Stimulated activated CD8-positive, alpha-beta memory T cell treated with anti-CD3 and anti-CD28 coated beads, Interleukin-7, amount 100 ng/mL, for 4 hours (primary cell): ENCODE data around the gene NEK8.
A peak's percentile ranks its signal among the peaks of the same experiment; 100 is the strongest.
"Not testable (repeated sequence)": the region's sequence is repeated elsewhere in the genome, so short reads cannot be mapped to it uniquely, and the experiment has no call there.

Experiments used
- DNase-seq, 2 donors: peaks; one replicate each; pipeline ENCODE4 v3.0.0-alpha.2; 2020; ENCODE audit warnings: low read depth in 2 of 2

NEK8 gene

DNA sequence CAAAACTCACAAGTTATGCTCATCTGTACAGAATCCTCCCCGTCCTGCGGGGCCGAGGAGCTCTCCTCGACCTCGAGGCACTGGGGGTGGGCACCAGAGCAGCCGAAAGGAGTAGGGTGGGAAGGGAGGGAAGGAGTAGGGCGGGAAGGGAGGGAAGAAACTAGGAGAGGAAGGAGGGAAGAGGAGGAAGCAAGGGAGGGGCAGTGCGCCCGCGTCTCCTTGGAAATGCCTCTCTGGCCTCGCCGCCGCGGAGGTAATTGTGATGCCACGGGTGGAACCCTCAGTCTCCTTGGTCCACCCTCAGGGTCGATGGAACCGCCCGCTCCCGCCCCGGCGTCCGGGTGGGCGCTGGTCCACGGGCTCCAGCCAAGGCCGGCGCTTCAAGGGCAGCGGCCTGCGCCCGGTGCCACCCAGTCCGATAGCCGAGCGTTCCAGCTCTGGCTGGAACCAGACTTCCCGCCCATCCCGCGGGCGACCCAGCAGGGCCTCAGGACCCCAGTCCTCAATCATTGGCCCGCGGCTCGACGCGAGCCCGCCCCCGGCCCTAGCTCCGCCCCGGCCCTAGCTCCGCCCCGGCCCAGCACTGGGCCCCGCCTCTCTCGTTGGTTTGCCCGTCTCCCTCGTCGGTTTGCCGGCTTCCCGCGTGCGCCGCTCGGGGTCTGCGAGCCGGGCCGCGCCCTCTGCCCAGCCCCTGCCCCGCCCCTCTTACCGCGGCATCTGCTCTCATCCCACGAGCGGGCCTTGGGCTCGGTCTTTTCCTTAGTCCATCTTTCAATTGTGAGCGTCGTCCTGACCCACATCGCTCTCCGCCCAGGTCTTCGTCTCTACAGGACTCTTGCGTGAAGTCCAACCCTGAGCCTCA lies 17.5 kb upstream of the NEK8 start:
- DNase-seq, result peak; percentile 76 to 81

DNA sequence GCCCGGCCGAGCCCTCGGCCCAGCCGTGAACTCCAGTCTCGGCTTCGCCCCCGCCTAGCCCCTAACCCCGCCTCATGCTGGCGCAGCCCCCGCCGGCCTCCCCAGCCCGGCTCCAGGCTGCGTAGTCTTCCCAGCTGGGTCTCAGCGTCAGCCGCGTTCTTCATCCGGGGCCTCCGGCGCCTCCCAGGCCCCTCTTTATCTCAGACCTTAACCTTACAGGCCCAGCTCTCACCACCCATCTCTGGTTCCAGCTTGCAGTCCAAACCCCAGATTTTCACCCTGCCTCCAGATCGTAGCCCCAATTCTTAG lies 16.9 kb upstream of the NEK8 start, which contains the start of gene PROCA1:
Gene PROCA1 (minus strand): TSS at position 166 of the 309 bp plus-strand sequence. CDS start 228 bp downstream, outside the sequence.
- DNase-seq, result no peak

DNA sequence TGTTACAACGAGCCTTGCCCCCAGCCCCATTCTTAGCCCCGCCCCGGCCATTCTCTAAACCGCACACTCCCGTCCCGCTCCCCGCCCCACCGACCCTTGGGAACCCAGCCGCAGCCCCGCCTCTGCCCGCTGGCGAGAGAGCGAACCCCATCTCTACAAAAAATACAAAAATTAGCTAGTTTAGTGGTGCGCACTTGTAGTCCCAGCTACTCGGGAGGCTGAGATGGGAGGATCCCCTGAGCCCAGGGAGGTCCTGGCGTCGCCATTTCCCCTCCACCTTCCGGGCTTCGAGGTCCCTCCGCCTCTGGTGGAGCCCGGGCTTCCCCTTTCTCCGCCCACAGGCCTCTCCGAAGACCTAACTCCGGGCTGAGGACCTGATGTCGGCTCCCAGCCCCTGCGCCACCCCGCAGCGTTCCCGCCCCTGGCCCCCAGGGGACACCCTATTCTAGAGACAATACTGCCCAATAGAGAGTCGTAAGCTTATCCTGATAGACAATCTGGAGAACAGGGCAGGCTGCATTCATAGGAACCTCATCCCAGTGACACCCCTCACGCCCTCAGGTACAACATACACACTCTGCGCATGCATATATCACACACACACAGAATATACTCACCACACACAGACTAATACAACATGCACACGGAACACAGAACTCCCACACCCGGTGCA lies 16.4 kb upstream of the NEK8 start:
- peak in 1 of 2 donors; percentile 58 for DNase-seq

DNA sequence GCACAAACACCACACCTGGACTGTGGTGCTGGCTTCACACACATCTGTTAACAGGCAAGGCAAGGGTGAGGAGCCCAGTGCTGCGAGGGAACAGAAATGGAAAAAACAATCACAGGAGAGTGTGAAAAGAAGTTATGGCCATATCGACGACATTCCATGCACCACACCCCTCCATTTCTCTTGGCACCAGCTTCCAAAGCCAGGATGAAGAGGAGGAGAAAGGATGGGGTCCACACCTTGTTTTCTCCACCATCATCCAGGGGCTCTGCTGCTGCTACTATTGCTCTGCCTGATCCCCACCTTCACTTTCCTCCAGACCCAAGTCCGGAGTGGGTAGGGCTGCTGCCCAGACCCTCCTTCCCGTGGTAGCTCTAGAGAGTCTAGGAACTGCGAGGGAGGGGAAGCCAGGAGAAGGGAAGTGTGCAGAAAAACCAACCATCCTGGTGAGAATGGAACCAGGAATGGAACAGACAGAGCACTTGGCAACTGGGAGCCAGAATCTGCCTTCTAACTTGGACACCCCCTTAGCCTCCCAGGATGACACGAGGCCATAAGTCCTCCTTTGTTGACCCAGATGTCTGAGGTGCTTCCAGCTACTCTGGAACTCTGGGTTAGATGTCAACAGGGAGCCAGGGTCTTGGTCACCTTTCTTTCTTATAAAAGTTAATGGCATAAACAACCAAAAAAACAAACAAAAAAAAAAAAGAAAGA lies 15.7 kb upstream of the NEK8 start:
- no peak for DNase-seq

DNA sequence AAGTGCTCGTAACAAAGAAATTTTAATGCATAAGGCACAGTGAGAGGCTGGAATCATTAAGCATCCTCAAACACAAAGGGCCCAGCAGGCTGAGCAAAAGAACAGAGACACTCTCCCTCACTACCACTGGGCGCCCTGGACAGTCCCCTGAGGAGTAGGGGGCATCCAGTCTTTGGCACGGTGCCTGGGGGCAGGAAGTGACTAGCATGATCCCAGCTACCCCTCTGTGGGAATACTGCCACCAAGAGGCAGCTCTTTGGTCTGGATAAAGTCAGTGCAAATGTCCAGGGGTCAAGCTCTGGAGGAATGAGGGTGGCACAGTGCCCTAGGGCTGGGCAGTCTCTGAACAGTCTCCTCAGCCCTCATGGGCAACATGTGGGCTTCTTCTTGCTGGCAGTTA lies 14.3 kb upstream of the NEK8 start:
- DNase-seq, result no peak

DNA sequence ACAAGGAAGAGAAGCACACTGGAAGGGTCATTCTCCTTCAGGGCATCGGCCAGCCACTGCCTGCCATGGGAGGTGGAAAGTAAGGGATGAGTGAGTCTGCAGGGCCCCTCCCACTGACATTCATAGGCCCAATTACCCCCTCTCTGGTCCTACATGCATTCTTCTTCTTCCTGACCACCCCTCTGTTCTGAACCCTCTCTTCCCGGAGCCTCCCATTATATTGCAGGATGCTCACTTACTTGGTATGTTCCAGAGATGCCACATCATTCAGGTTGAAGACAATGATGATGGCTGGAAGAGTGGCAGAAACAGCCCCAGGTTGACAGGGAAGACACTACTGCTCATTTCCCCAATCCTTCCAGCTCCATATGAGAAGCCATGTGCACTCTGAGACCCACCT lies 13.4 kb upstream of the NEK8 start:
- no peak for DNase-seq

DNA sequence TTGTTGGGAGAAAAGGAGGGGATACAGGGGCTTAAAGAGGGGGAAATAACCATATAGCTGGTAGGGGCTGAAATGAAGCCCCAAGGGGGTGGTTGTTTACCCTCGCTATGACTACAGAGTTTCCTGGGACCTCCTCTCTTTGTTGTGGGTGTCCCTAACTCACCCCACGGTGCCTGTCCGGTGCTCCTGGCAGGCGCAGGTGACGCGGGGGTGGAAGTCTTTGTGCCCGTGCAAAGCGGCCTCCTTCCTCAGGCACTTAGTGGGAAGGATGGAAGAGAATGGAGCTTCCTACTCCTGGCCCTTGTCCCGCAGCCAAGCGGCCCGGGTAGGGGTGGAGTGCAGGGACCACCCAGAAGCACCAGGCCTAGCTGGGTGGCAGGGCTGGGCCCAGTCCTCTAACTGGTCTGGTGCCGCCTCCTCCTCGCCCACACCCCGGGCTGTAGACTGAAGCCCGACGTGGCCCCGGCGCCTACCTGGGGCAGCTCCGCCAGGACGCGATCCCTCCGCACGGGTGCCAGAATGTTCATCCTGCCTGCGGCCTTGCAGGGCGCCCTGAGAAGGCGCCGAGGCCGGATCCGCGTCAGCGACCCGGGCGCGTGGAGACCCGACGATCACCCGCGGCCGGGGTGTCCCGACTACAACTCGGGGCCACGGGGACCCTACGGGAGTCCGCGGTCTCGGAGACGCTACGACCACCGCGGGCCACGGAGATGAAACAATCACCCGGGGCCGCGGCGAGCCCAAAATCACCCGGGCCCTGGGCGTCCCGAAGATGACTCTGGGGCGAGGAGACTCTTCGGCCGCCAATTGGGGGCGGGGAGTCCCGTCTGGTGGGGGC lies 11.6 kb upstream of the NEK8 start:
- no peak for DNase-seq

DNA sequence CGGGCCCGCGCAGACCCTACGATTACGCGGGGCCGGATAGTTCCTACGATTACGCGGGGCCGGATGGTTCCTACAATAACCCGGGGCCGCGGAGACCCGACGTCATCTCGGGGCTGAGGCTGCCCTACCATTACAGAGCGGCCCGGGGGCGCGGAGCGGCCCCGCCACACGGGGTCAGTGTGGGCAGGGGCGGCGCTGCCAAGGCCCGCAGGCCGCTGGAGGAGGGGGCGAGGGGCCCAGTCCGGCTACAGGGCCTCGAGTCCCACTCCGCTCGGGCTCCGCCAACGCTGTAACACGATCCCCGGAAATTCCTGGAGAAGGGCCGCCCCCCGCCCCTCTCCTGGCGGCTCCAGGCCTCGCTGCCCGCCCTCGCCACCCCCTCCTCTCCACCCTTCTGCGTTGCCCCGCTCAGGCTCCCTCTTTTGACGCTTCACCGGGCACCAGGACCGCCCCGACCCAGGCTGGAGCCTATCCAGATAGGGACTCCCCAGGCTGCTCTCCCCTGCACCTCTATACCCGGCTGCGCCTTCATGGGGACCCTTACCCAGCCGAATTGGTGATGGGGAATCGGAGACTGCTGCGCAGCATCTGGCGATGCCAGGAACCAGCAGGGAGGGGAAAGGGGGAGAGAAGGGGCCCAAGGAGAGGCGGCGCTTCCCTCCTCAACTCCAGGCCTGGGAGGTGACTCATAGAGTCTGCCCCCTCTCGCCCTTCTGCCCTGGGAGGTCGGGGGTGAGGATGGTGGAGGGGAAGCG lies 10.8 kb upstream of the NEK8 start, which contains the start of gene RAB34:
Gene RAB34 (minus strand): TSS at position 291 of the 755 bp plus-strand sequence. CDS start 602 bp downstream, outside the sequence.
- no peak for DNase-seq

DNA sequence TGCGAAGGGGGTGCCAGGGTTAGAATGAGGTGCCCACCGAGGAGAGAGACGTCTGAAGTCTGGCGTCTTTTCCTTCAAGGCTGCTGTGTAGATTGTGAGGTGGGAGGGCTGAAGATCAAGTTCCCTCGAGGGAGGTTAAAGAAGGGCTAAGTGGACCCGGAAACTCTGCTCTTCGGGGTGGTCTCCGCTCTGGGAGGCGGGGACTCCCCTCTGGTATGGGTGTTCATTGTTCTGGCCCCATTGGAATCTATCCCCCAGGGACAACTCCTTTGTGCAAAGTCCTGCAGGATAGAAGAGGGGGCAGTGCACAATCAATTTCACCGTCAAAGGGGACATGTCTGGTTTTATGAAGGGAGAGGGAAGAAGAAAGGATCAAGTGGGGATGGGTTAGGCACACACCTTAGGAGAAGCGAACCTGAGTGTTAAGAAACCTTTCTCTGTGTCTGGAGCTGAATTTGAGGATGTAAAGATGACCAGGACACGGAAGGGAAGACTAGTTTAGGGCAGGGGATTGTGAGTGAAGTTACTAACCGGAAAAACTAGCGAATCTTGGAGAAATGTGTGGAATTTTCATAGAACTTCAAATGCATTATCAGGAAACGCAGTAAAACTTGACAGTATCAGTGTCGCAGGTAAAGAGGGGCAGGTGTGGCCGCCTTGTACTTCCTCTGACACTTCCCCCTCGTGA lies 10.1 kb upstream of the NEK8 start:
- DNase-seq, result no peak

DNA sequence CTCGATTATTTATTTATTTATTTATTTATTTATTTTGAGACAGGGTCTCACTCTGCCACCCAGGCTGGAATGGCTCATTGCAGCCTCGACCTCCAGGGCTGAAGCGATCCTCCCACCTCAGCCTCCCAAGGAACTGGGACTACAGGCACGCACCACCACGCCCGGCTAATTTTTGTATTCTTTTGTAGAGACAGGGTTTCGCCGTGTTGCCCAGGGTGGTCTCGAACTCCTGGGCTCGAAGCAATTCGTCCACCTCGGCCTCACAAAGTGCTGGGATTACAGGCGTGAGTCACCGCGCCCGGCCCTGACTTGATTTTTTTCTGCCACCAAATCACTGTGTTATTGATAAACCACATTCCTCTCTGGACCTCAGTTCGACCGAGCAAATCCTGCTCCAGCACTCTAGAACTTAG lies 9.6 kb upstream of the NEK8 start:
- DNase-seq, result no peak

DNA sequence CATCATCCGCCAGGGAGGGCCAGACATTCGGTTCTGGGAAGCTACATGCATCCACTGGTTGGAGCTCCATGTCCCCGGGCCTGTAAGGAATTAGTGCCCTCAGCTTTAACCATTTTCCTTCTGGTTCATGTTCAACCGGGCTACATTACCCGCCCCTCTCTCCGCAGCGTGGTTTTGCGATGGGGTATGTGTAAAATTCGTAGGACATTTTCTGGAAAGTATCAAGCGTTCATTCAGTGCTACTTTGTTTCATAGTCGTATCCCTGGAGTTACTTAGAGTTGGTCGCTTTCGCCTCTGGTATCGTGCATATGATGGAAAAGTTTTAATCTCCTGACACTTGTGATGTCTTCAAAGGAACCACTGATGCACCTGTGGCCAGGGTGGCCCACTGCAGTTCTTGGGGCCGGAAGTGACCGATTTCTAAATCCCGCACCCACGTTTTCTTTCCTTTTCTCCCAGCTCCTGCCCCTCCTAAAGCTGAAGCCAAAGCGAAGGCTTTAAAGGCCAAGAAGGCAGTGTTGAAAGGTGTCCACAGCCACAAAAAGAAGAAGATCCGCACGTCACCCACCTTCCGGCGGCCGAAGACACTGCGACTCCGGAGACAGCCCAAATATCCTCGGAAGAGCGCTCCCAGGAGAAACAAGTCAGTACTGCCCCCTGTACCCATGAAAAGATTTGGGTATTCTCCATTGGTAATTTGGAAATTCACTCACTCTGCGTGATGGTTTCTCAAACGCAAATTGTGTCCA lies 8.2 kb upstream of the NEK8 start:
- DNase-seq, result peak in 1 of 2 donors; percentile 51

DNA sequence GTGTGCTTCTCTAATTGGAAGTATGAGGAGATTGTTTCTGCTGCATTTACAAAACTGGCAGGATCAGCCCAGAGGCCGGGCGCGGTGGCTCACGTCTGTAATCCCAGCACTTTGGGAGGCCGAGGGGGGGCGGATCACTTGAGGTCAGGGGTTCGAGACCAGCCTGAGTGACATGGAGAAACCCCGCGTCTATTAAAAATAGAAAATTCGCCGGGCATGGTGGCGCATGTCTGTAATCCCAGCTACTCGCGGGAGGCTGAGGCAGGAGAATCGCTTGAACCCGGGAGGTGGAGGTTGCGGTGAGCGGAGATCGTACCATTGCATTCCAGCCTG lies 7.6 kb upstream of the NEK8 start:
- DNase-seq, result not testable (repeated sequence)

DNA sequence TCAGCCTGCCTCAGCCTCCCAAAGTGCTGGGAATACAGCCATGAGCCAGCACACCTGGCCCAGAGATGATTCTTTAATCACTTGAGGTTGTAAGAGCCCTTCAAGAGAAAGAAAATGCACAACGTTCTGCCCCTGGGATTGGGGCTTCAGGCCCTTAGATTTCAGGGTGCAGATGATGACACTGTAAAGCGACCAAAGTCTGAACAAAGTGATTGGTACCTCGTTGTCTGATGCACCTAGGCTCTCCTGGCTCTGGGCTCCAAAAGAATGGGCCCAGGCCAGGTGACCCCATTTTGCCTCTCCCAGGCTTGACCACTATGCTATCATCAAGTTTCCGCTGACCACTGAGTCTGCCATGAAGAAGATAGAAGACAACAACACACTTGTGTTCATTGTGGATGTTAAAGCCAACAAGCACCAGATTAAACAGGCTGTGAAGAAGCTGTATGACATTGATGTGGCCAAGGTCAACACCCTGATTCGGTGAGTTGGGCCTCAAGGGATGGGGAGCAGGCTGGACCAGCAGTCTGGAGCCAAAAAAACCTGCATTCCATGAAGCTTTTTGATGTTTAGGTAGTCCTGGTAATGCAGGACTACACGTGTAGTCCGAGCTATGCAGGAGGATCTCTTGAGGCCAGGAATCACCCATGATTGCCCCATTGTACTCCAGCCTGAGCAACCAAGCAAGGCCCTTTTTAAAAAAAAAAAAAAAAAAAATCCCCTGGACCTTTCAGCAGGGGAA lies 6.0 kb upstream of the NEK8 start:
- DNase-seq, result no peak

DNA sequence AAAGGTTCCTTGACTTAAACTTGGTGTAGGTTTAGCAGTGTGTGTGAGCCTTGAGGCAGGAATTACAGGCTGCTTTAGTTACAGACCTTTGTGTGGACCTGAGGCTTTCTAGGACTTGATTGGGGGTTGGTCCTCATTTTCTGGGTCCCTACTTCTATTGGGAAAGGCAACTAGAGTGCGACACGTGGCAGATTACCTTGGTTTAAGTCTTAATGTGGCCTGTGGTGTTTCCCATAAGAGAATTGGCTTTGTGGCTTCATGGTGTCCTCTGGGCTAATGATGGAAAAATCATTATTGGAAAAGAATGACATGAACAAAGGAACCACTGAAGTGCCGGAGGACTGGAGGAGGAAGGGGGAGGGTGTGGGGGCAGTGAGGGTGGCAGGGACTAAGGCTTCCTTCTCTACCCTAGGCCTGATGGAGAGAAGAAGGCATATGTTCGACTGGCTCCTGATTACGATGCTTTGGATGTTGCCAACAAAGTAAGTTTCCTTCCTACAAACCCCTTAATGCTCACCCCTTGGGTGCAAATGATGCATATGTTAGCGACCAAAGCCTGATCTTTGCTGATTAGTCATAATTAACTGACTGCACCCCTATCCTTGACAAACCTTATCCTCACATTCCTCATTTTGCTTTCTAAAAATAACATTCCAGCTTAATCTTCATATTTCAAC lies 5.3 kb upstream of the NEK8 start:
- no peak for DNase-seq

DNA sequence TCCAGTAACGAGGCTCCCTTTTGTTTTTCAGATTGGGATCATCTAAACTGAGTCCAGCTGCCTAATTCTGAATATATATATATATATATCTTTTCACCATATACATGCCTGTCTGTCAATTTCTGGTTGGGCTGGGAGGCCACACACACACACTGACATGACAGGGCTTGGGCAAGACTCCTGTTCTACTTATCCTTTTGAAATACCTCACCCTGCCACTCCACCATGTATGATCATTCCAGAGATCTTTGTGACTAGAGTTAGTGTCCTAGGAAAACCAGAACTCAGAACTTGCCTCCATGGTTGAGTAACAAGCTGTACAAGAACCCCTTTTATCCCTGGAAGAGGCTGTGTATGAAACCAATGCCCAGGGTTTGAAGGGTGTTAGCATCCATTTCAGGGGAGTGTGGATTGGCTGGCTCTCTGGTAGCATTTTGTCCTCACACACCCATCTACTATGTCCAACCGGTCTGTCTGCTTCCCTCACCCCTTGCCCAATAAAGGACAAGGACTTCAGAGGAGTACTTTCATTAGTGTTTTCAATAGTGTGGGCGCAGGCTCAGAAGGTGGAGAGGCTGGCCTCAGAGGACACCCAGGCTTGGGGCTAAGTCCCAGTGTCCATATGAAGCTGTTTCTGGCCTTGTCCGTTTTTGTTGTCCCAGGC lies 4.6 kb upstream of the NEK8 start:
- DNase-seq, result not testable (repeated sequence)

DNA sequence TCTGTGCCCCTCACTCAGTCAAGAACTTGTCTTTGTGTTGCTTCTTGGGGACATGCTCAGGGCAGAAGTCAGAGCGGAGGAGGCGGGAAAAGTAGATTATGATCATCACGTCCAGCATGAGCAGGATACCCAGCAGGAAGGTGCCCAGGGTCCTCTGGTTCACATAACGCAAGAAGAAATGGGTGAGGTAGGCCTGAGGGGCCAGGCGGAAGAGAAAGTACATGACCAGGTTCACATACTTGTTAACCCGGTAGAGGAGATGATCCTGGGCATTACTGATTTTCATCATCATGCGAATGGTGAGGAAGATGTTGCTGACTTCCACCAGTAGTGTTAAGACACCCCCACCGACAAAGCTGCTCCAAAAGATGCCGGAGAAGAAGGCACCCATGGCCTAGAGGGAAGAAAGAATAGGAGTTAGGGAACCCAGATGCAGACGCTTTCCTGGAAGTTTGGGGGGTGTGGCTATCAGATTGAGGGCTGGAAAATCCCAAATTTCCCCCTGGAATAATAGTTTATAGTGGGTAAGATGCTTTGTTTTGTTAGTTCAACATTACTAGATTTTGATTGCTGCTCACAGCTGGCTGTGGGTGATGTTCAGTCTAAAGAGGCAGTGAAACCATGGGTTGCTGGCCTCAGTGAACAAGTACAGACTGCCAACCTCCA lies 4.0 kb upstream of the NEK8 start:
- no peak for DNase-seq

DNA sequence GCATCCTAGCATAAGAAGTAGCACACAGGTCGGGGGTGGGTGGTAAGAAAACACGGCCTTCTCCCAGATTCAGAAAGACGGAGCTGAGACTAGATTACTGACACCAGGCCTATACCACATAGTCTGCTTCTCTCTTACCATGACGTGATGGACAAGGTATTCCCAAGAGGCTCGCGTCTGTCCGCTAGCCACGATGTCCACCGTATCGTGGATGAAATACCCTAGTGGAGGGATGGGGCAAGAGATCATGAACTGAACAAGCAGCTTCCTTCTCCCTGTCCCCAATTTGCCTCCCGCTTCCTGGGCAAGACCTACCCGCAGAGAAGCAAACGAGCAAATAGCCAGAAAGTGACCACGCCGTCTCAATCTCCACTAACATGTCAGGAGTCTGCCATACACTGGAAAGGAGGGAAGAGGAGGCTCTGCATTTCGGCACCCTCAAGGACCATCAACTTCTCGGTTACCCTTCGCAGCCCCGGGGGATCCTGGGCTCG lies 3.4 kb upstream of the NEK8 start:
- no peak for DNase-seq
